ENCODE results near the gene EMX1.

The EMX1 gene

DNA sequence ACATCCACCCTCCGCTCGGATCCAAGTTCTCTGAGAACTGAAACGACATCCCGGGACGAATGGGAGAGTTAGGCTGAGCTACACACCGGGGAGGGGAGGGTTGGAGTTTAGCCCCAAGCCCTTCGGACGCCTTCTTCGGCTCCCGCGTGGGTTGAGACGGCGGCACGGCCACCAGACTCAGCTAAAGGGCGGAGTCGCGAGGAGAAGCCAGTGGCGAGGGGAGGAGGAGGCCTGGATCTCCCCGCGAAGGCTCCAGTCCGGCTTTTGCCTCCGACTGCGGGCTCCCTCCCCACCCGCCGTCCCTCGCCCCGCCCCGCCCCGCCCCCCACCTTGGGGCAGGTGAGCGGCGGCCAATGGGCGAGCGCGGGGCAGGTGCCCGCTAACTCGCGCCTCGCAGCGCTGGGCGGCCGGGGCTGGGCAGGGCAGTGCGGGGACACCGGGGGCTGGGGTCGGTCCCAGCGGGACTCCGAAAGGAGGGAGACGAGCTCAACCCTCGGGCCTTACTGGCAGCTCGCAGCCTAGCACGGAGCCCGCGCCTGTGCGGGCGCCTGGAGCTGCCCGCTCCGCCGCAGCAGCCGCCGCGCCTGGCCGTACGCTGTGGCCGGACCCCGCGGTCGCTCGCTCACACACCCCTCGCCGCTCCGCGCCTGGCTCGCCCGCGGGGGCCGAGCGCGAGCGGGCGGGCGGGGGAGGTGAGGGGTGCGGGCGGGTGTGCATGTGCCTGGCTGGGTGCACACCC, at the start of gene EMX1:
Gene EMX1, plus strand, starts transcription at position 382 of the 739 bp plus-strand sequence. Its CDS starts 334 bp downstream, at position 716.
- DNase-seq (ENCODE audit: low read depth in 2 of 2), result no peak

DNA sequence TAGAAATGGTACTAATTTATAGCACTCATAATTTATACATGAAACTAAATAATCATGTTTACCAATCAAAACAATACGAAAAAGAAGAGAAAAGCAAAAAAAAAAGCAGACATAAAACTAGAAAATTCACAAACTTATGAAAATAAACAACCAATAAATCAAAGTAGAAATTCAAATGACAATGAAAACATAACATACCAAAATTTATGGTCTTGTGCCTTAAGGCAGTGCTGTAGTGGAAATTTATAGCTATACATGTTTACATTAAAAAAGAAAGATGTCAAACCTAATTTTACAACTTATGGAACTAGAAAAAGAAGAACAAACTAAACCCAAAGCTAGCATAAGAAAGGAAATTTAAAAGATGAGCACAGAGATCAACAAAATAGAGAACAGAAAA, 46.3 kb upstream of the EMX1 start:
- DNase-seq (ENCODE audit: low read depth in 2 of 2), result no peak

DNA sequence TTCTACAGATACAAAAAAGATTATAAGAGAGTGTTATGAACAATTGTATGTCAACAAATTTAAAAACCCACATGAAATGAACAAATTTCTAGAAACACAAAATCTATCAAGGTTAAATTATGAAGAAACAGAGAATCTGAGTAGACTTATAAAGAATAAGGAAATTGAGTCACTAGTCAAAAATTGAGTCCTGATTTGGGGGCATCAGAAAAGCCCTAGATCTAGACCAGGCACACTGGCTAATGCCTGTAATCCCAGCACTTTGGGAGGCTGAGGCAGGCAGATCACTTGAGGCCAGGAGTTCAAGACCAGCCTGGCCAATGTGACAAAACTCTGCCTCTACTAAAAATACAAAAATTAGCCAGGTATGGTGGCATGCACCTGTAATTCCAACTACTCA, 45.4 kb upstream of the EMX1 start:
- DNase-seq (ENCODE audit: low read depth in 2 of 2), result no peak

DNA sequence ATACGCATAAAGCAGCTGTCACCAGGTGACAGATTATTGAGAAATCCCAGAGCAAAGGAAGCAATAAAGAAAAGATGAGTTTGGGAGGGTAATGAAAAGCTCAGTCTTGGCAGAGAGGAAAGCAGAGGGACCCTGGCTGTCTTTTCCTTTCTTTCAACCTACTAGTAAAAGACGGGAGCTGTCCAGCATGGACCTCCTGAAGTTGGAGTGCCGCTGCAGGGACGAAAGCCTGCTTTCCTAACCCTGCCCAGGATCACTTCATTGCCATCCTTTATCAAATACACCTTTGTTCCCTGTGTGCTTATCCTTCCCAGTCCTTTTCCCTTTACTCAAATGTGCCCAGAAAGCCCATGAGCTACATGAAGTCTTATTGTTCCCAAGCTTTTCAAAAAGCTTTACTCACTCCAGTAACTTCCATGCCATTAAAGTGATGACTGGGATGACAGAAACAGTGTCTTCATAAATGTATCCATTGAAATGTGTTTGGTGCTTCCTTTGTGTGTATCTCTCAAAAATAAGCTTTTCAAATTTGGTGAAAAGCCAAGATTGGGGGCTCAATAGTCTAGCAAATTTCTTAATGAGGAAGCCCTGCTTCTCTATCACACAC, 33.9 kb upstream of the EMX1 start:
- no peak for DNase-seq (ENCODE audit: low read depth in 2 of 2)

DNA sequence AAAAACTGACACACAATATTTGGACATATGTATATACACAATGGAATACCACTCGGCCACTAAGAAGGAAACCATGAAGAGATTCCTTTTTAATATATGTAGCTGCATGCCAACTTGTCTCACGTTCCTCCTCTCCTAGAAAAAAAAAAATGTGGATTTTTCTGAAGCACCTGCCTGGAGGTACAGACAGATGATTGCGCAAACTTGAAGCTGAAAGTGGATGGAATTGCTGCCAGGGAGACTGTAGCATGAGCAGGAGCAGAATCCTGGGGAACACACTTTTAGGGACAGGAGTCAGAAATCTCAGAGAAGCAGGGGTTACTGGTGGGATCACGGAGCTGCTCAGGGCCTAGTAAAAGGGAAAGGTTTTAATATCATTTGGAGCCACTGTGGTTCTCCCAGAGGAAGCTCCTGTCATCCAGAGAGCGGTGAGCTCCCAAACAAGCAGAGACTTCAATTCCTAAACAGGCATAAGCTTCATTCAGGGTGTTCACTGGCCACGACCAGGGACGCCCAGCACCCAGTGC, 30.8 kb upstream of the EMX1 start:
- no peak for DNase-seq (ENCODE audit: low read depth in 2 of 2)

DNA sequence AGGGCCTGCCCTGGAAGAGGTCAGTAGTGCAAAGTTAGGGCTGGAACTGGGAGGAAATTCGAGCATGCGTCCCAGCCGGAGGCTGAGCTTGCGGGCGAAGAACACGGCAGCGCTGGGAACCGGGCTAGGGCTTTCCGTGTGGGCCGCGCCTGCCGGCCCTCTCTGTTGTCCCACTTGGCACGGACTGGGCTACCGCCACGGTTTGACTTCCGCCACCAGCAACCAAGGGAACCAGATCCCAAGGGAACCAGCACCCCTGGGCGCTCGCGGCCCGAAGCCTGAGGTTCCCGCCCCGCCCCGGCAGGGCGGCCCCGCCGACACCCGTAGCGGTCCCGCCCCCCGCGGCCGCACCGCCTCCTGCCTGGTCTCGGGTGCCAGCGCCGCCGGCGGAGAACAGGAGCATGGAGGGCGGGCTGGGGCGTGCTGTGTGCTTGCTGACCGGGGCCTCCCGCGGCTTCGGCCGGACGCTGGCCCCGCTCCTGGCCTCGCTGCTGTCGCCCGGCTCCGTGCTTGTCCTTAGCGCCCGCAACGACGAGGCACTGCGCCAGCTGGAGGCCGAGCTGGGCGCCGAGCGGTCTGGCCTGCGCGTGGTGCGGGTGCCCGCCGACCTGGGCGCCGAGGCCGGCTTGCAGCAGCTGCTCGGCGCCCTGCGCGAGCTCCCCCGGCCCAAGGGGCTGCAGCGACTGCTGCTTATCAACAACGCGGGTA, 30.1 kb upstream of the EMX1 start, which contains the start of gene SPR:
Gene SPR, plus strand, starts transcription at position 377 of the 708 bp plus-strand sequence. Its CDS starts 25 bp downstream, at position 402.
- DNase-seq (ENCODE audit: low read depth in 2 of 2), result no peak

DNA sequence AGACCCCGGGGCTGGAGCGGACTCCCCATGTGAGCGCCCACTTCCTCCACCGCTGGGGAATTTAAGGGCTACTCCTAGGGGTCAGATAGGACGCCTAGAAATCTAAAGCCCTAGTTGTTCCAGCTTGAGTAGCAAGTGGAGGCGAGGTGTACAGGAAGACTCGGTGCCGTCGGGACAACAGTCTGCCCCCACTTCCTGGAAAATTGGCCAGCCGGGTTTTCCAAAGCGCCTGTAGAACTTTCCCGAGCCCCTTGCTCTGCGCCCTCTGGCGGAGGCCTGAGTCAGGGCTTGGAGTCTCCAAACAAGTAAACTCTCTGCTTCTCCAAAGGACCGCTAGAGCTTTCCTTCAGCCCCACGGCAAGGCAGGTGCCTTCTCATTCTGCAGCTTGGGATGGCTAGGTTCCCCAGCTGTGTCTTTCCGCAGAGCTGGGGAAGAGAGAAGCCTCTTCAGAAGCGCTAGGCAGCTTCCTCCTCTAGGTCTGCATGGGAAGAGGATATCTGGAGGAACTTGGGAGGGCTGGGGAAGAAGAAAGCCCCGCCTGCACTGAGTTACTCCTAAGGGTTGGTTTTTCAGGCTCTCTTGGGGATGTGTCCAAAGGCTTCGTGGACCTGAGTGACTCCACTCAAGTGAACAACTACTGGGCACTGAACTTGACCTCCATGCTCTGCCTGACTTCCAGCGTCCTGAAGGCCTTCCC, 29.4 kb upstream of the EMX1 start:
- DNase-seq (ENCODE audit: low read depth in 2 of 2), result peak in 1 of 2 experiments; percentile 48

DNA sequence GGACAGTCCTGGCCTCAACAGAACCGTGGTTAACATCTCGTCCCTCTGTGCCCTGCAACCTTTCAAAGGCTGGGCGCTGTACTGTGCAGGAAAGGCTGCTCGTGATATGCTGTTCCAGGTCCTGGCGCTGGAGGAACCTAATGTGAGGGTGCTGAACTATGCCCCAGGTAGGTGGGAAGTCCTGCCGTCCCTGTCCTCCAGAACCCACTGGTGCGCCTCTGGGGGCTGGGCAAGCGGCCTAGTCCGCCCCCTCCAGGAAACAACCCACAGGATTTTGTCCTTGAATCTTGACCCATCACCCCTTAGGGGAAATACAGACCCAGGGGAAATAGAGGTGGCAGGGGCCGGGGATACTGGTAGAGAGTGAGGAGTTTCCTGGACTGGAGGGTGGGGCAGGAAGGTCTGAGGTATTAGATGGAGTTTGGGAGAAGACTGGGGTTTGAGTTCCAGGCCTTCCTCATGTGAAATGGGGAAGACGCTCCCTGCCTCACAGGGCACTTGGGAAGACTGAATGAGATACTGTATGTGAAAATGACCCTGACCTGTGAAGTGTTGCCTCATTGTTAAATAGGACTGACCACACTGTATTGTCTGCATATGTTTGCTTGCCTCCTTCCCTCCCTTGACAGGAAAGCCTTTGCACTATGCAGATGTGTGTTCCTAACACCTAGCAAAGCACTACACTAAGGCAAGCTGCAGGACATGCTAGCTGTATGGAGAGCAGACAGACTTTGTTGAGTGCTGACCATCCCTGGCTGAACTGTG, 28.7 kb upstream of the EMX1 start:
- DNase-seq (ENCODE audit: low read depth in 2 of 2), result no peak

DNA sequence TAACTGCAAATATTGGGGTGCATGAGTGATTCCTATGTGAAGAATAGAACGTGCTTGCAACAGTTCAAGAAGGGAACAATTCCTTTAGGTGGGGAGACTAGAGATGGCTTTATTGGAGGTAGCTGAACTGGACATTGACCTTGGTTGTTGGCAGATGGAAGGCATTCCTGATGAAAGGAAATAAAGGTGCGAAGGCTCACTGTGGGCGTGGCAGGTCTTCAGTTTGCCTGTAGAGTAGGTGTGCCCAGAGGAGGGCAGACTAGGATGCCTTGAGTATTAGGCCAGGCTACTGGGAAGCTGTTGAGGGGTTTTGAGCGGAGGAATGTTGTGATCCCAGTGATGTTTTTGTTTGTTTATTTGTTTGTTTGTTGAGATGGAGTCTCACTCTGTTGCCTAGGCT, 27.3 kb upstream of the EMX1 start:
- no peak for DNase-seq (ENCODE audit: low read depth in 2 of 2)

DNA sequence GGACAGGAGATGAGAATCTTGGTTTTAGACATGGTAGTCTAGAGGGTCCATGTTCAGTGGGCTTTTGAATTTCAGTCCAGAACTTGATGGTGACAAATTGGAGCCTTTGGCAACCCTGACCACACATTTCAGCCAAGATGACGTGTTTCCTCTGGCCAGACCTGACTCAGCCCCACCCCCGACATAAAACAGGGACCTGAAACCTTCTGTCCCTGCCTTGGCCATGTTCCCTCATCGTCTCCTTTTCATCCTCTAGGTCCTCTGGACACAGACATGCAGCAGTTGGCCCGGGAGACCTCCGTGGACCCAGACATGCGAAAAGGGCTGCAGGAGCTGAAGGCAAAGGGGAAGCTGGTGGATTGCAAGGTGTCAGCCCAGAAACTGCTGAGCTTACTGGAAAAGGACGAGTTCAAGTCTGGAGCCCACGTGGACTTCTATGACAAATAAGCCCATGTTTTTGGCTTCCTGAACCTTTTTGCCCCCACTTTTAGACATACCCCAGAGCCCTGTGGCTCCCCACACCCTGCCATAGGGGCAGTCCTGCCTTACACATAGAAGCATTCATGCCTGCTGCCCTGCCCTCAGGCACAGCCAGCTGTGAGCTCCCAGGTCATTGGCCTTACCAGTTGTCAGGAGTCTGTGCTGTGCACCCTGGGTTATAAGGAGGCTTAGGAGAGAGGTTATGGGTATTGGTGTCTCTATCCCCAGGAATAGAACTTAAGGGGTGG, 26.1 kb upstream of the EMX1 start:
- DNase-seq (ENCODE audit: low read depth in 2 of 2), result no peak

DNA sequence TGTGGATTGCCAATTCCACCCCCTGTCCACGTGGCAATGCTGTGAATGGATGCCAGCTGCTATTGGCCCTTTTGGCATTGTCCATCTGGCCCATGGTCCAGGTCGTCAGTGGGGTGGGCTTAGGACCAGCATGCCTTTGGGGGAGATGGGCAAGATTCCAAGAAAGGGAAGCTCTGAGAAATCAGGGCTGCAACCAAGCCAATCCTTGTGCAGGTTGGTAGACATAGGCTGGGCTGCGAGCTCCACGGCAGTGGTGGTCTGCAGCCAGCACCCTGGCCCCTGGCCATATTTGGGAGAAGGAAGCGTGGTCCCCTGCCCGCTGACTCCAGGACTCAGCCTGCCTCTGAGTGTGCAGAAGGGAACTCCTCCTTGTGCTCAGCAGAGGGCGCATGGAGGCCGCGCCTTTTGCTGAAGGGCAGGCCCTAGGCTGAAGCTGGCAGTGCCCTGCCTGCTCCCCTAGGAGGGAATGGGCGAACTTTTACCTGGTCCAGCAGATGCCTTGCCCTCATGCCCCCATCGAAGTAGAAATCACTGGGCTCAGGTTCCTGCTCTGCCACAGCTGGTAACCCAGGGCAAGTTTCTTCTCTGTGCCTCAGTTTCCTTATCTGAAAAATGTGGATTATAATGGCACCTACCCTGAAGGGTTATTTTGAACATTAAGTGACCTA, 24.7 kb upstream of the EMX1 start:
- DNase-seq (ENCODE audit: low read depth in 2 of 2), result no peak

DNA sequence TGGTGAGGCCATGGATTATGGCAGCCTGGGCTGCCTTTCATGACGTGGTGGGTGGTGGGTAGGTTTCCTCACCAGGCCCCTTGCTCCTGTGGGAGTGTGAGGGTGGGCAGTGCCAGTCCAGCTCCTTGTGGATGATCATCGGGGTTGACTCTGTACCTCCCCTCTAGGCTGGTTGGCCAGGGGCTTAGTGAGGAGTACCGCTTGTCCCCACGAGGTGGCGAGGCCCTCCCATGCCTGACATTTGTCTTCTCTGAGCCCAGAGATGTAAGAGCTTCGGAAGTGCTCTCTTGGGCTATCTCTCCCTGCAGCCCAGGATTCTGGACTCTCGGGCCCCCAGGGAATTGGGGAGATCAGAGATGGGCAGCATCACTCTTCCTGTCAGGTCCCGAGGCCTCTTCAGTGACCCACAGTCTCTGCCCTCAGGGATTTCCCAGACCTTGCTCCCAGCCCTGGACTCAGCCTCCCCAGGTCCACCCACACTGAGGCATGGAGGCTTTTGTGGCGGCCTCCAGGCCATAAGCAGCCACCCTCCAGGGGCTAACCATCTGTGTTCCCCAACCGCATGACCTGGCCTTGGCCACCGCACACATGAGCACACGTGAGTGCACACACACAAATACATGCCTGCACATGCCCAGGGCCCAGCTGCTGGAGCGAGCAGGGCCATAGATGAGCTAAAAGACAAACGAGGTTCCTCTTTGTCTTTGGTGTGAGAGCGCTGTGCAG, 23.6 kb upstream of the EMX1 start:
- DNase-seq (ENCODE audit: low read depth in 2 of 2), result no peak

DNA sequence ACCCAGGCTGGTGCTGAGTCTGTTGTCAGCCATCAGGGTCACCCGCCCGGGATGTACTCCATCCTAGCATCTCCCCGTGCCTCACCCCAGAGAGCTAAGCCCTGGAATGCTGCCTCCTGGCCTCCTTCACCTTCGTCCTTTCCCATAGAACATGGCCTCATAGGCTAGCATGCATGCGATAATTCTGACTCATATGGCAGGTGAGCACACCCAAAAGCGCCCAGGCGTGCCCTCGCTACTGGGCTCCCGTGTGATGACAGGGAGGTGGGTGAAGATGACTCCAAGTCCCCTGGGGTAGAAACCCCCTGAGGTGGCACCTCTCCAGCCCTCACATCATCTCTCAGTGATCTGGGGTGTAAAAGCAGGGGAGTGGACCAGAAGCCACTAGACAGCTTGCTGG, 22.8 kb upstream of the EMX1 start:
- DNase-seq (ENCODE audit: low read depth in 2 of 2), result no peak

DNA sequence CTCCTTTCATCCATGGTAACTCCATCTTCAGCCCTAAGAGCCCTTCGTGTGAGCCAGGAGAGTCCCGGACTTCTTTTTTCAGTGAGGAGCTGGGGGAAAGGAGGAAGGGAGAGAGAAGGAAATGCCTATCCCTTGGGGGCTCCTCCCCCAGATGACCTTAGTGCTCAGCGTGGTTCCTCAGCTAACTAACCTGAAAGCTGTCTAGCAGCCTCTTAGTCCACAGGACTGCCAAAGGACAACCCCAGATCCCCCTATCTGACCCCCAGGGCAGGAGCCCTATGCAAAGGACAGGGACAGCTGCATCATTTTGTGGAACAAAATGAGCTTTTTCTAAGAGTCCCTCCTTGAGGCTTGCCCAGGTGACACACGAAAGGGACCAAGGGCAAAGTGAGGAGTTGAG, 22.2 kb upstream of the EMX1 start:
- no peak for DNase-seq (ENCODE audit: low read depth in 2 of 2)

DNA sequence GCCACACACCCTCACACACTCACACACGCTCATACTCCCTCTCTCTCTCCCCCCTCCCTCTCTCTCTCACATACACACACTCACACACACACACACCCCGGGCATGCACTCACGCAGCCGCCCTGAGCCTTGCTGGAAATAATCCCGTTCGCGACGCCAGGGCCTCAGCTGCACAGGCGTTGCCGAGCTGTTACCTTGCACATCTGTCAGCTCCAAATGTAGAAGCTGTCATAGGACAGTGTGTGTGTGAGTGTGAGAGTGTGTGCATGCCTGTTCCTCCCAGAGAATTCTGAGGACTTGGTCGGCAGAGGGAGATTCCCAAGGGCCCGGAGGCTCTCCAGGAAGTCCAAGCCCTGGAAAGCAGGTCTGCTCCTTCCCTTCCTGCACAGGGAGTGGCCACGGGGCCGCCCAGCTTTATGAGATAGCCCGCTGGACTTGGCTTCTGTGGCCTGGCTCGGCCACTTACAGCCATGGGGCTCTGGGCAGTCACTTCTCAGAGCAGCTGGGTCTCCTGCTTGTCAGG, 21.5 kb upstream of the EMX1 start:
- DNase-seq (ENCODE audit: low read depth in 2 of 2), result peak in 1 of 2 experiments; percentile 32

DNA sequence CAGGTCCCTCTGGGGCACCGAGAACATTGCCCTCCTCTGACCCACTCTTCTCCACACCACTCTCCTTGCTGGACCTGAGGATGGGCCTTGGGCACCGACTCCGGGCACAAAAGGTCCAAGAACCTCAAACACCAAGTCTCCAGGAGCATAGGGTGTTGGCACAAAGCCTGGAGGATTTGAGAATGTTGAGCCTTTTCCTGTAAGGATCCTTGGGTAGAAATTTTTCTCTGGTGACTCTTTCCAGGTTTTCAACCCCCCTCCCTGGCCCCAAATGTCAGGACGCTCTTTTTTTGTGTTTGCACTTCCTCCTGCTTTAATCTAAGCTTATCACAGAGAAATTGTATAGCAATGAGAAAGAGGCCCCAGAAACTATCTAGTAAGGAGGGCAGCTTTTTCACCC, 20.9 kb upstream of the EMX1 start:
- no peak for DNase-seq (ENCODE audit: low read depth in 2 of 2)

DNA sequence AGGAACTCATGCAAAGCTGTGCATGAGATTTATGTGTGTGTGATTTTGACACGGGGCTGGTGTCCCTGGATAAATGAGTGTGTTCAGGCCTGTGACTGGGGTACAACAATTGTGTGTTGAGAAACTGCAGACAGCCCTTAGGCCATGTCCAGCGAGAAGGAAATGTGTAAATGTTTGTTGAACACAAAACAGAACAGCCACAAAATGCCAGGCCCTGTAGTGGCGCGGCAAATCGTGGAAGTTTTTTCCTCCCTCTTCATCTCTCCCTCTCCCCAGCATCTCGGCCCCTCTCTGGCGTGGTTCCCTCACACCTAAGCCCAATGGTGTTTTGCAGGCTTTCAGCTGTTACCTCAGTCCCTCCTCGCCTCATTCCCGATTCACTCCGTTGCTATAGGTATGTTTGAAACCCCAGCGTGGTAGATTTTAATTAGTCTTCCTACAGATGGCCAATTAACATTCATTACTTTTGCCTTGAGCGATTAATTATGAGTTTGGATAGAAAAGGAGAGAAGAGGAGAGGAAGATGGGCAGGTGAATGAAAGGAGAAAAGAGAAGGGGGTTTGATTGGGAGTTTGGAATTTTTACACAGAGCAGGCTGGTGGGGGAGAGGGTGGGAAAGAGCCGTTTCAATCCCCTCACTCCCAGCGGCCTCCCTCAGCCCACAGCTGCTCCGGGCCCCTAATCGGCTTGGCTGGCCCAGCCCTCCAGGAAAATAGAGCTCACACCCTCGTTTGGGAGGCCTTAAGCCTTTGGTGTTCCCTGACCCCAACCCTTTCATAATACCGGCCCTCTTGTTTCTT, 19.3 kb upstream of the EMX1 start:
- DNase-seq (ENCODE audit: low read depth in 2 of 2), result no peak

DNA sequence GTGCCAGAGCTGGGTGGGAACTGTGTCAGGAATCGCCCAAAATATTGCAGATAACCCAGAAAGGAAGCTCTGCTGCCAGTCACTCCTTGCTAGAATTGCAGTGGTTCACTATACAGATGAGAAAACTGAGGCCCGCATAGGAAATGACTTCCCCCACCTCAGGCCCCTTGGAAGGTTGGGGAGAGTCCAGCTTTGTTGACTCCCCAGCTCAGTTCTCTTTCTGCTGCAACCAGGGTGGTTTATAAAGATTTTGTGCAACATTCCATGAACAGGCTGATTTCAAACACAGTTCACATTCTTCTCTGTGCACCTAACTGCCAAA, 18.8 kb upstream of the EMX1 start:
- no peak for DNase-seq (ENCODE audit: low read depth in 2 of 2)
